SIG-M5 (cell line): ENCODE measurements around the gene SYNGR1.
"Not testable (repeated sequence)": the region's sequence is repeated elsewhere in the genome, so short reads cannot be mapped to it uniquely, and the experiment has no call there.

Source experiments
- DNase-seq: peaks from one replicate; lab custom pipeline; 2025; lab: John Stamatoyannopoulos, UW

The SYNGR1 gene

DNA sequence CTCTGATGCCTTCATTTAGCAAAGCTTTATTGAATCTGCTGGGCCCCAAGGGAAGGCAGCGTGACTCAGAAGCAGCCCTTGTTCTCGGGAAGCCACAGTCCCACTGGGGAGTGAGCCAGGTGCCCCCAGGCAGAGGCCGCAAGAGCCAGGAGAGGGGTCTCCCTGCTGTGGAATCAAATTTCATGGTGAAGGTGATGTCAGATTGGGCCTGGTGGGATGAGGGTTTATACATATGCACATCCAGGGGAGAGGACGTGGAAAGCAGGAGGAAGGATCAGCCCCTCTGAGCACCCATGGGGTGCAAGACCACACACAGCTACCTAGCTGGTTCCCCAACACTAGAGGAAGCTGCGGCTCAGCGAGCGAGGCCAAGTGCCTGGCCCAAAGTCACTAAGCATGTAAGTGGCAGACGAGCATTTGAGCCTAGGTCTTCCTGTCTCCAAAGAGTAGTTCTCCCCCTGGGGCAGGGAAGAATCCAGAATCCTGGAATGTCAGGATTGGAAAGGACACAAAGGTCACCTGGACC, 2.0 kb downstream of the SYNGR1 start:
- no peak for DNase-seq

DNA sequence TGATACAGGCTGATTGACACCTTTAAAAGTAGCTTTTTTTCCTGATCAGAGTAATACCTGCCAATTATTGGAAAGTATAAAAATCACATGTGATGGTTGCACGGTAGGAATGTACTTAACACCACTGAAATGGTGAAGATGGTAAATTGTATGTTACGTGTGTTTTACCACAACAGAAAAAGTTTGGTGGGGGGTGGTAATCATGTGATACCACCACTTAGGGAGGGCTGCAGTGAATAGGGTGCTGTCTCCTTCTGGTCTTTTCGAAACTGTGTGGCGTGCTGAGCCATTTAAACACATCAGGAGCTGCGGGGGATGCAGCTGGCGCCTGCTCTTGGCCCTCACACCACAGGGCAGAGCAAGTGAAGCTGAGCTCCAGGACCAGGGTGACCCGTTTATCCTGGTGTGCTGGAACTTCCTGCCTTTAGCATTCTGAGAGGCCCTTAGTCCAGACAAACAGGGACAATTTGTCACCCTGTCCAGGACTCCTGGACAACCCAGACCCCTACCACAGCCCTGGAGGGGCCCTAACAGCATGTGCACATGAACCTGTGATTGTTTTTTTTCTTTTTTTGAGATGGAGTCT, 2.6 kb downstream of the SYNGR1 start:
- DNase-seq = no peak

DNA sequence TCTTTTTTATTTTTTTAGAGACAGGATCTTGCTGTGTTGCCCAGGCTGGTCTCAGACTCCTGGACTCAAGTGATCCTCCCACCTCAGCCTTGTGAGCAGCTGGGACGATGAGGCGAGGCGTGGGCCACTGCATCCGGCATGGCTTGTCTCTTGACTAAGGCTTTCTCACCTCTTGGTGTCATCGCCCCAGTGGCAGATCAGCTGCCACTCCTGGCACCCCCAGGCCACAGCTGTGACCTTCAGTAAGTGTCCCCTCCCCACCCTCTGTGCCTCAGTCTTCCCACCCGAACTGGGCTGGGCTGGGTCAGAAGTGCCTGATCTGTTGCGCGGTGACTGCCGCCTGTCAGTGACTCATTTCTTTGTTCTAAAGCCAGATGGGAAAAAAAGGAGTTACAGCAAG, 3.6 kb downstream of the SYNGR1 start:
- DNase-seq = no peak

DNA sequence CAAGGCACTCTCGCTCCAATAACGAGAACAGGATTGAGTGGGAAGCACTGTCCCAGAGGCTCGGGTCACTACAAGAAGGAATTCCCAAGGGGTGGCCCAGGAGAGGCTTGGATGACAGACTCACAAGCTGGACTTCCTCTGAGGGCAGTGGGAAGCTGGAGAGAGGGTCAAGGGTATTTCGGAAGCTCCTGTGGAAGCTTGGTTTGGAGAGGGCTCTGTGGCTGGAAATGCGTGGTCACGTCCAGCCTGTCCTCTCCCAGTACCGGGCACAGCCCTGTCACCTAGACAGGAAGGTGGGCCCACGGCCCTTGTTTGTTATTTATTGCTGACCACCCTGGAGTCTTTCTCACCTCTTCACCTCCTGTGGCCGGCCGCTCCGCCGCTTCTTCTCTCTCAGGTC, 5.3 kb downstream of the SYNGR1 start:
- no peak for DNase-seq

DNA sequence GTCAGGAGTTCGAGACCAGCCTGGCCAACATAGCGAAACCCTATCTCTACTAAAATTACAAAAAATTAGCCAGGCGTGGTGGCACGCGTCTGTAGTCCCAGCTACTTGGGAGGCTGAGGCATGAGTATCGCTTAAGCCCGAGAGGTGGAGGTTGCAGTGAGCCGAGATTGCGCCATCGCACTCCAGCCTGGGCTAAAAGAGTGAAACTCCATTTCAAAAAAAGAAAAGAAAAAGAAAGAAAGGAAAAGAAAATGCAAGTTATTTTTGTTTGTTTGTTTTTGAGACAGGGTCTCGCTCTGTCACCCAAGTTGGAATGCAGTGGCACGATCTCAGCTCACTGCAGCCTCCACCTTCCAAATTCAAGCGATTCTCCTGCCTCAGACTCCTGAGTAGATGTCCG, 6.0 kb downstream of the SYNGR1 start:
- DNase-seq = not testable (repeated sequence)

DNA sequence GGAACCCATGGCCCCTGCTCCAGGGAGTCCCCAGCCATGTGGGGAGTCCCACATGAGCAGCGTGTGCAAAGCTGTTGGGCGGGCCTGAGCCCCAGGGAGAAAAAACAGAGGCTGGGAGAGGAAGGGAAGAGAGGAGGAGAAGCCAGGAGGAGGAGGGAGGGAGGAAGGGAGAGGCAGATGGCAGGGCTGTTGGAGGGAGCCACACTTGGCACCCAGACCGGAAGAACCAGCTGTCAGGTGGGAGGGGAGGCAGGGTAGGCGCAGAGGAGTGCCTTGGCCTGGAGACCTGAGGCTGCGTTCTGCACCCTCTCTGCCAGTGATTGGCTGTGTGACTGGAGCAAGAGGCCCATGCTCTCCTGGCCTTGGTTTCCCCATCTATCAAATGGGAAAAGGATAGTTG, 6.7 kb downstream of the SYNGR1 start:
- DNase-seq = no peak

DNA sequence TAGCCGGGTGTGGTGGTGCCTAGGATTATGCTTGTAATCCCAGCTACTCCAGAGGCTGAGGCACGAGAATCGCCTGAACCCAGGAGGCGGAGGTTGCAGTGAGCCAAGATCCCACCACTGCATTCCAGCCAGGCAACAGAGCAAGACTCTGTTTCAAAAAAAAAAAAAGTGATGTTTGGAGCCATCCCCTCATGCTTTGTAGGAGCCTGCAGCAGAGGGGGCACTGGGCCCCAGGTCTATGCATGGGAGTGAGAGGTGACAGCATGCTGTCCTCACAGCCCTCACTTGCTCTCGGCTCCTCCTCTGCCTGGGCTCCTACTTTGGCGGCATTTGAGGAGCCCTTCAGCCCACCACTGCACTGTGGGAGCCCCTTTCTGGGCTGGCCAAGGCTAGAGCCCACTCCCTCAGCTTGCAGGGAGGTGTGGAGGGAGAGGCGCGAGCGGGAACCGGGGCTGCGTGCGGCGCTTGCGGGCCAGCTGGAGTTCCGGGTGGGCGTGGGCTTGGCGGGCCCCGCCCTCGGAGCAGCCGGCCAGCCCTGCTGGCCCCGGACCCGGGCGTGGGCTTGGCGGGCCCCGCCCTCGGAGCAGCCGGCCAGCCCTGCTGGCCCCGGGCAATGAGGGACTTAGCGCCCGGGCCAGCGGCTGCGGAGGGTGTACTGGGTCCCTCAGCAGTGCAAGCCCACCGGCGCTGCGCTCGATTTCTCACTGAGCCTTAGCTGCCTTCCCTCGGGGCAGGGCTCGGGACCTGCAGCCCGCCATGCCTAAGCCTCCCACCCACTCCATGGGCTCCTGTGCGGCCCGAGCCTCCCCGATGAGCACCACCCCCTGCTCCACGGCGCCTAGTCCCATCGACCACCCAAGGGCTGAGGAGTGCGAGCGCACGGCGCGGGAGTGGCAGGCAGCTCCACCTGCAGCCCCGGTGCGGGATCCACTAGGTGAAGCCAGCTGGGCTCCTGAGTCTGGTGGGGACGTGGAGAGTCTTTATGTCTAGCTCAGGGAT, 7.6 kb downstream of the SYNGR1 start:
- DNase-seq = not testable (repeated sequence)

DNA sequence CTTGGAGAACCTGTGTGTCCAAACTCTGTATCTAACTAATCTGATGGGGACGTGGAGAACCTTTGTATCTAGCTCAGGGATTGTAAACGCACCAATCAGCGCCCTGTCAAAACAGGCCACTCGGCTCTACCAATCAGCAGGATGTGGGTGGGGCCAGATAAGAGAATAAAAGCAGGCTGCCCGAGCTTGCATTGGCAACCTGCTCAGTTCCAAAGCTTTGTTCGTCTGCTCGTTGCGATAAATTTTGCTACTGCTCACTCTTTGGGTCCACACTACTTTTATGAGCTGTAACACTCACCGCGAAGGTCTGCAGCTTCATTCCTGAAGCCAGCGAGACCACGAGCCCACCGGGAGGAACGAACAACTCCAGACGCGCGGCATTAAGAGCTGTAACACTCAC, 8.4 kb downstream of the SYNGR1 start:
- not testable (repeated sequence) for DNase-seq

DNA sequence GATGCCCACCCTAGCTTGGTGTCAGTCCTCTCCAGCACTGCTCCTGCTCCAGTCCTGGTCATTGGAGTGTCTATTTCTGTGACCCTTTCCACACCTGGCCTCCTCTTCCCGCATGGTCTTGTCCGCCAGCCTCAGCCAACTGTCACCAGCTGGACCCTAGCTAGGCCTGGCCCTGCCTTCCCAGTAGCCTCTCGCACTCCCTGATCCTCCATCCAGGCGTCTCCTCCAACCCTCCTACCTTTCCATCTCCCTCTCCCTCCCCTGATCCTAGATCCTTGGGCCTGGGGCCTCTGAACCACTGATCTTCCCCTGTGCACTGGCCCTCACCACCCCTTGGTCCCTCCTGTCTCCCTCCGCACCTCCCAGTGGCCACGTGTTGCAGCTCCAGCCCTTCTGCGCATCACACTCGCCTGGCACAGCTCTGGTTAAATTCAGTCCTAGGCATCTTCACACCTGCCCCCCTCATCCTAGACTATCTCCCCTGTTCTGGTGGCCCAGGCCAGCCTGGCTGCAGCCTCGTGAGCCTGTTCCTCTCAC, 9.9 kb downstream of the SYNGR1 start:
- no peak for DNase-seq

DNA sequence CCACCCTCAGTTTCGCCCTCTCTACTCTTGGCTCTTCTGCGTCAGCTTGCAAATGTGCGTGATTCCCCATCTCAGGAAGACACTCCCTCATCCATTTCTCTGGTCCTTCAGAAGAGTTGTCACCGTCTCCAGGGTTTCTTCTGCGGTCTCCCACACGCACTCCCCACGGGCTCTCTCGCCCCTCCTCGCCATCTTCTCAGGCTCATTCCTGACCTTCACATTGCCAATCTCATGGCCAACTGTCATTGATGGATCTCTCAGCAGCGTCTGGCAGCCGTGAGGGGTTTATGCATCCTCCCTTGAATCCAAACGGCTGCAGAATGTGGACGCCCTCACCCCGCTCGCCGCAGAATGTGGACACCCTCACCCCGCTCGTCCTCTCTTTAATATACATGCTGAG, 10.5 kb downstream of the SYNGR1 start:
- no peak for DNase-seq

DNA sequence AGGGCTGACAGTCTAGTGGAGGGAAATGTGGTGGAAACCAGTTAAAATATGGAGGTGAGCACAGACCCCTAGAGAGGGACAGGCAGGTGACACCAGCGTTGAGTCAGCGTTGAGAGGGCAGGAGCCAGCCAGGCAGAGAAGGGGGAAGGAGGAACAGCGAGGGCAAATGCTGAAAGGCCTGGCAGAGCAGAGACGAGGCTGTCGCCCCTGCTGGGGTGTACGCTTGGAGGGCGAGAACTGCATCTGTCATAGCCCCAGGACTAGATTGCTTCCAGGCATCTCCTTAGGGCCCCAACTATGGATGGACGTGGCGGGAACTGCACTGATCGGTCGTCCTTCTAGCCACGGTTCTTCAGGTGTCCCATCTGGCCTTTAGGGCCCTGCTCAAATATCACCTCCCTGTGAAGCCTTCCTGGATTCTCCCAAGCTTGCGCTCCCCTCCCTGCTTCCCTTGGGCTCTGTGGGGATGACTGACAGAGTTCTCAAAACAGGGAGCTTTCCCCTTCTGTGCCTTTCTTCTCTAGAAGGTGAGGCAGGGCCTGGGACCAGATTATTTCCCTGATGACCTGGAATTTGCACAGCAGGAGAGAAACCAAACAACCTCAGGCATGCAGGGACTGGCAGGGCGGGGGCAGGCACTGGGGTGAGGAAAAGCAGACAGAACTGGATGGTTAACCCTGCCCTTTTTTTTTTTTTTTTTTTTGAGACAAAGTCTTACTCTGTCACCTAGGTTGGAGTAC, 11.1 kb downstream of the SYNGR1 start:
- DNase-seq = no peak

DNA sequence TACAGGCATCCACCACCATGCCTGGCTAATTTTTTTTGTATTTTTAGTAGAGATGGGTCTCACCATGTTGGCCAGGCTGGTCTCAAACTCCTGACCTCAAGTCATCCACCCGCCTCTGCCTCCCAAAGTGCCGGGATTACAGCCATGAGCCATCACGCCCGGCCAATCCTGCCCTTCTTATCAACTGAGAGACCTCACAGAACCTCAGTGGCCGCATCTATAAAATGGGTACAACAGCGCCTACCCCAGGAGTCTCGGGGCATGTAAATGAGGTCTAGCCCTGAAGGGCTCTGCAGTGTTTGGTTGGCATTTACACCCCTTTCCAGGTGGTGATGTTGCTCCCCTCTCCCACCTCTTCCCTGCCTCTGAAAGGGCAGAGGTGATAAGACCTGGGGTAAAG, 11.7 kb downstream of the SYNGR1 start:
- no peak for DNase-seq

DNA sequence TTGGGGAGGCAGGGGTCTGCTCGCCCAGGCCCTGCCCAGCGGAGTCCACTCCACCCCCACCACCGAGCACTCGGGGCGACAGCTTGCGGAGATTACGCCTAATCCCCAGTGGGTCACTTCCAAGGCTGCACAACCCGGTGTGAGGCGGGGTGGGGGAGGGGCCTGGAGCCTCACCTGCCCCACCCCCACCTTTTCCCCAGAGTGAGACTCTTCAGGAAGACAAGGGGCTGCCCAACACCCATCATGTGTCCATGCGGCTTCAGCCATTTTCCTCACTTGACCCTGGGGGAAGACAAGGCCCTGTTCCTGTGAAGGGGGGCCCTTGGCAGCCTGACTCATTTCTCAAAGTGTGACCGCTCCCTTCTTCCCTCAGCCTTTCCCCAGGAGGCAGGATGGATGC, 12.5 kb downstream of the SYNGR1 start:
- DNase-seq = no peak

DNA sequence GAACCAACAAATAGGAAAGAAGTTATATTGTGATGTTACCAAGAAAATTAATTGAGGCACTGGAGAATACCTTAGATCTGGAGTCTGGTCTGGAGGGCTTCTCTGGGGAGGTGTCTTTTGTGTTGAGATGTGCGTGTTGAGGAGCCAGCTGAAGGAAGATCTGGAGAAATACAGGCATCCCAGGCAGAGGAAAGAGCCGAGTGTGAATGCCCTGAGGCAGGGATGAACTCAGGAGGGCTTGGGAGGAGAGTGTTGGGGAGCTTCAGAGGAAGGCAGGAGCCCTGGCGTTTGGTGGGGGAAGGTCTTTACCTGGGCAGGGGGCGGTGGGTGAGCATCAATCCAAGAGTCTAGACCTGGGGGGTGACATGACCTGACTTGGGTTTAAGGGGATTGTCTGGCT, 13.1 kb downstream of the SYNGR1 start:
- DNase-seq = no peak

DNA sequence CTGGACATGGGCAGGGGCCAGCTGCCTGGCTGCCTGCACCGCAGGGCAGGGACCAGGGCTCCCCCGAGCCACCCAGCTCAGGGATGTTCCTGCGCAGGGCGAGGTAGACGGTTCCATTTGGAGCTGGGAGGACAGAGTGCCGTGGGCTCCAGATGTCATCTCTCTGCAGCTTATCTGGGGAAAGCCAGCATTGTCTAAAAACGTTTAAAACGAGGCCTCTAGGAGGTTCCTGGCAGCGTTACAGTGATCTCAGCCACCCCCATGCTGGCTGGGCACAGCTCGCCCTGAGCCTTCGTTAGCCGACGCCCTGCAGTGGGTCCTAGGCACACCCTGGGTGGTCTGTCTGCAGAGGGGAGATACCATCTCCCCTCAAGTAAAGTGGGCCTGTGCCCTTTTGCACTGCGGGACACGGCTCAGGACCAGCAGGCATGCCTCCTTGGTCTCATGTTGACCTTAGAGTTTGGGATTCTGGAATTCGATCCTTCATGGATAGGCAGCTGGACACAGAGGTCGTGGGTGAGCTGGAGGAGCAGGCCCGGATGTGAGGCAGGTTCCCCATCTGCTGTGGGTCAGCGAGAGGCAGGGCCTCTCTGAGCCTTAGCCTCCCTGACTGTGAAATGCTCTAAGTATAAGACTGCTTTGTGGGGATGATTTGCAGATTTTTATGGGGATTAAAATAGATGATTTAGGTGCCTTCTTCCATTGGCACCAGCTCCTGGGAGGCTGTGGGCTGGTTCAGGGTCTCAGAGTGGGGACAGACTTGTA, 14.1 kb downstream of the SYNGR1 start:
- DNase-seq = no peak

DNA sequence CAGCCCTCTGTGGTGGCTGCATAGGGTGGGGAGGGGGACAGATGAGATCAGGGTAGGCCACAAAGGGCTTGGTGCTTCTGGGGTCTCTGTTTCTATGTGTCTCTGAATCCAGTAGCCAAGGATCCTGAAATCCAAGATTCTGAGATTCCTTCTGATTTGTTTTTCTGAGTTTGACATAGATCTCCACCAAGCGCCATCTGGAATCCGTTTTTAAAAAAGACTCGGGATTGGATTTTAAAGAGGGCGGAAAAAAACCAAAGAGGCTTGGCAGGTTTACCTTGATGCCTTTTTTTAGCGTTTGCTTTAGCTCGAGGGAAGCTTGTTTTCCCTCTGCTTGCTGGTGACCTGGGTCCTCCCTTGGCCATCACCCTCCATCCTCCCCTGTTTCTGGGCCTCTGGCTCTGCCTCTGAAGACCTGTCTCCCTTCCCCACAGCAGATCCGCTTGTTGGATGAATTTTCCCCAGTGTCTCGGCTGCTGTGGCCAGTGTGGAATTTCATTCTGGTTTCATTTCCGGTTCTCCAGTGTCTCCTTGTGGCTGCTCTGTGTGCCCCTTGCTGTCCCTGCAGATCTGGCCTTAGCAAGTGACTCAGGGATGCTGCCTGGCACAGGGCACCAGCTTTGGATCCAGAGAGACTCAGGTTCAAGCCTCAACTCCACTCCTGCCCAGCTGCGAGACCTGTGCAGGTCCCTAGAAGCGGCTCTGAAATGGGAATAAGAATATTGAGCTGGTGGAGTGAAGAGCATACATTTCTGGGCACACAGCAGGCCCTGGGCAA, 15.1 kb downstream of the SYNGR1 start:
- no peak for DNase-seq

DNA sequence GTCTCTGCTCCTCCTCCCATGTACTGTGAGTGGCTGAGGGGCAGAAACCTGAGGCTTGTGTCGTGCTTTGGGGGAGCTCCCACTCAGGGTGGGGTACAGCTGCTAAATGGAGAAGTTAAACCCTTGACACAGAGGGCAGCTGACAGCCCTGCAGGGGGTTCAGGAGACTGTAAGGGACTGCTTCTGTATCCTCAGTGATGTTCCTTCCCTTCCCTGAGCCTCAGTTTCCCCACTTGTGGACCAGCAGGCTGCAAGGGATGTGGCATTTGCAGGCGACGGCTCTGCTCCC, 15.6 kb downstream of the SYNGR1 start:
- no peak for DNase-seq

DNA sequence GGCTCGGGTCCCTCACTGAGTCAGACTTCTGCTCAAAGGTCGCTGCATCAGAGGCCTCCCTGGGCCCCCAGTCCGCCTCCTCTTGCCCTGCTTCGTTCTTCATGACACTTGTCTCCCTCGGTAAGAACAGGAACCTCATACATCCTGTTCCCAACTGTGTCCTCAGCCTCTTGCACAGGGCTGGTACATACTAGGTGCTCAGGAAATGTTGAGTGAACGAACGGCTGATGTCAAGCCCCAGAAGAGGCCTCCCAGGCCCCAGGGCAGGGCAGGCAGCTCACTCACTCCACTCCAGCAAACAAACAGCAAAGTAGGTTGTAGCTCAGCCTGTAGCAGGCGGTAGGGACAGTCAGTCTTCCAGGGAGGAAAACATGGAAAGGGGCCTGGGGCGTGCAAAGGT, 17.2 kb downstream of the SYNGR1 start:
- DNase-seq = no peak

DNA sequence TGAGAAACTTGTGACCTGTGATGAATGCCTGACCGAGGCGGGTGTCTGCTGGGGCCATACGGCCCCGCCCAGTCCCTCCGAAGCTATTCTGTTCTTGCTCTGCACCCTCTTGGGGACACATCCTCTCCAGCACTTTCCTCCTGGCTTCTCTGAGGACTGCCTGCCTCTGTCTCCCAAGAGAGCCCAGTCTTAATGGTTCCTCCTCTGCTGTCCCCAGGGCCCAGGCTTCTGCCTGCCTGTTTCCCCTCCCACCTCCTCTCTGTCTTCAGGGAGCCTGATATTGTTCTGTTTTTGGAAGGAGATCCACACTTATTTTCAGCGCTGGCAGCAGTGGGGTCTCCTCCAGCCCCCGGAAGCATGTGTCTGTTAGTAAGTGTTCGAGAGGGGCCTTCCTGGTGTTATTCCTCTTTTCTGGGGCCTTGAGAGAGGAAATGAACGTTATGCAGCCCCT, 18.7 kb downstream of the SYNGR1 start:
- DNase-seq = no peak

DNA sequence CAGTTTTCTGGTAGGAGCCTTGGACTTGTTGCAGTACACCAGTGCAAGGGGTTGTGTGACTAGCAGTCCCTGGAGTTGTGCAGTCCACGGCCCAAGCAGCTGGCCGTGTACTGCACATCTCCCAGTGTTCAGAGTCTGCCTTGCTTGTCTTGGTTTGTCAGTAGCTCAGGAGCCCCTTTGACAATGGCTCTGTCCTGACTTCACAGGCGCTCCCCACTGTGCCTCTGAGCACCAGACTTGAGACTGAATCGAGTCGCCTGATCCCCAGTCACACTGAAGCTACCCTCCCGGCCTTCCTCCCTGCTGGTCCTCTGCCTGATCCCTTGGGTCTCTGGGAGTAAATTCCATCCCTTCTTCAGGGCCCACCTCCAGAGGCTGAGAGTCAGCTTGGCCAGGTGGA, 19.4 kb downstream of the SYNGR1 start:
- no peak for DNase-seq

DNA sequence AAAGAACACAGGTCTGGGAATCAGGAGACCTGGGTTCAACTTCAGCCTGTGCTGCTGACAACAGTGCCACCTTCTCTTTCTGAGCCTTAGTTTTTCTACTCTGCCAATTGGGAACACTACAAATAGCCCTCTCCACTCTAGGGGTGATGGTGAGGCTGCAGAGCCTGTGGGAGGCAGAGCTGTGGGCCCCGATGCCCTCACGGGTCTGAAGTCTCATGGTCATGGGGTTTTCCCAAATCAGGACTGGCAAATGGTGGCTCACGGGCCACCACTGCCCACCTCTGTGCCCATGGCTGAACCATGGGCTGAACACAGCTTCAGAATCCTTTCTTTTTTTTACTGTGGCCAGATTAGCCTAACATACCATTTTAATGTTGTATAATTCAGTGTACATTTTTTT, 19.8 kb downstream of the SYNGR1 start:
- no peak for DNase-seq
